Progenitor cell of endocrine pancreas (in vitro differentiated cells): ENCODE data around the gene DNAH9. TPM values are rescaled to one million over a fixed set of nuclear protein-coding genes. Genes with fewer than 3 reads are reported as not detected.

Experiments used
- DNase-seq: peaks from one replicate; pipeline ENCODE4 v3.0.0; 2021; ENCODE audit warnings: low spot score; ENCODE audit not compliant: unreplicated experiment
- H3K27ac Mint-ChIP-seq: 2 replicates; pipeline ENCODE4 v1.8.0; 2021; ENCODE audit warnings: mild to moderate bottlenecking, moderate library complexity, mixed read lengths
- H3K27me3 Mint-ChIP-seq: 2 replicates; pipeline ENCODE4 v1.8.0; 2021; ENCODE audit warnings: mixed read lengths
- H3K36me3 Mint-ChIP-seq: 2 replicates; pipeline ENCODE4 v1.8.0; 2022; ENCODE audit warnings: mixed read lengths; ENCODE audit not compliant: insufficient read depth
- H3K4me1 Mint-ChIP-seq: 2 replicates; pipeline ENCODE4 v1.8.0; 2021; ENCODE audit warnings: low read depth, mixed read lengths
- H3K4me3 Mint-ChIP-seq: 2 replicates; pipeline ENCODE4 v1.8.0; 2021; ENCODE audit warnings: low read depth, mild to moderate bottlenecking, moderate library complexity, mixed read lengths
- H3K9me3 Mint-ChIP-seq: 2 replicates; pipeline ENCODE4 v1.8.0; 2021; ENCODE audit warnings: low read depth, mixed read lengths
- total RNA-seq: library from RNA; stranded (reverse); gene quantifications from 2 replicates; pipeline ENCODE4 v1.2.1, GENCODE V29; 2021
- TF ChIP-seq, protein P1 (sequence below): fragments of 200-600 bp; sonication (generic); IDR thresholded peaks from one replicate; pipeline ENCODE4 v1.5.0; 2021; ENCODE audit warnings: antibody characterized with exemption, mild to moderate bottlenecking; ENCODE audit not compliant: unreplicated experiment

Gene DNAH9
- total RNA-seq, 1 donor from 2014 or later: 1.5 TPM

DNA sequence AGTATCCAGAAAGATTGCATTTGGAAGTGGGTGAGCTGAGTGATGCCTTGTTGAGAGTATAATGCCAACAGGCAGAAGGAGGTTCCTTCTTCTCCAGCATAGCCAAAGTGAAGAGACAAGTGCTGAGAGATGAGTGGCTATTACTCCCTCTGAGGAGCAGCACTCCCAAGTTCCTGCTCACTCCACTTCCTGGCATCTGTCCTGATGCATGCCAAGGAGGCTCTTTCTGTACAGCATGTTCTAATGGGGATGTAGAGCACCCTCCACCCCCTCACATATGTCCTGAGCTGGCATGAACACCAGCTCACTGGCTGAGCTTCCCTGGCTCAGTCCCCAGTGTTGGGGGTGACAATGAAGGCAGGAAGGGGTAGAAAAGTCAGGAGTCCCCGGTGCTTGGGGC lies 44.2 kb upstream of the DNAH9 start:
- peaks cover 20% of the 10 kb centered on the region for H3K27me3 Mint-ChIP-seq
- no peaks in the 10 kb centered on the region for H3K4me1 Mint-ChIP-seq
- H3K4me3 Mint-ChIP-seq: no peak overlapping the region
- H3K27ac Mint-ChIP-seq: no peak overlapping the region
- H3K36me3 Mint-ChIP-seq: no peaks in the 10 kb centered on the region
- TF ChIP-seq, protein P1, sequence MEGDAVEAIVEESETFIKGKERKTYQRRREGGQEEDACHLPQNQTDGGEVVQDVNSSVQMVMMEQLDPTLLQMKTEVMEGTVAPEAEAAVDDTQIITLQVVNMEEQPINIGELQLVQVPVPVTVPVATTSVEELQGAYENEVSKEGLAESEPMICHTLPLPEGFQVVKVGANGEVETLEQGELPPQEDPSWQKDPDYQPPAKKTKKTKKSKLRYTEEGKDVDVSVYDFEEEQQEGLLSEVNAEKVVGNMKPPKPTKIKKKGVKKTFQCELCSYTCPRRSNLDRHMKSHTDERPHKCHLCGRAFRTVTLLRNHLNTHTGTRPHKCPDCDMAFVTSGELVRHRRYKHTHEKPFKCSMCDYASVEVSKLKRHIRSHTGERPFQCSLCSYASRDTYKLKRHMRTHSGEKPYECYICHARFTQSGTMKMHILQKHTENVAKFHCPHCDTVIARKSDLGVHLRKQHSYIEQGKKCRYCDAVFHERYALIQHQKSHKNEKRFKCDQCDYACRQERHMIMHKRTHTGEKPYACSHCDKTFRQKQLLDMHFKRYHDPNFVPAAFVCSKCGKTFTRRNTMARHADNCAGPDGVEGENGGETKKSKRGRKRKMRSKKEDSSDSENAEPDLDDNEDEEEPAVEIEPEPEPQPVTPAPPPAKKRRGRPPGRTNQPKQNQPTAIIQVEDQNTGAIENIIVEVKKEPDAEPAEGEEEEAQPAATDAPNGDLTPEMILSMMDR: no peak
- no peak for DNase-seq
- H3K9me3 Mint-ChIP-seq: no peaks in the 10 kb centered on the region

DNA sequence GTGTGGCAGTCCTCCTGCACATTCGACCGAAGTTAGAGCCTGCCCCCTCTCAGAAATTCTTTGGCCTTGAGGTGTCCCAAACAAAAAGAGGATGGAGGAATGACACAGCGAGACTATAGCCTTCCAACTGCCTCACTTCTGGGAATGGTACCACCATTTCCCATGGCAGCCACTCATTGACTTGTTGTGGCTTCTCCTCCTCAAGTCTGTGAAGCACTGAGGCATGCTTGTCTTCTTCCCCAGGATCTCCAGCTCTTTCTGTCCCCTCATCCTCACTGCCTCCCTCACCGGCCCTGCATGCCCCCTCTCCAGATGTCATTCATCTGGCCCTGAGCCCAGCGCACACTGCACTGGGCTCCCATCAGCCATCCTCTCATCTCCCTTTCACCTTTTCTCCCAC lies 43.7 kb upstream of the DNAH9 start:
- Mint-ChIP-seq H3K36me3 (no peaks in the 10 kb centered on the region), H3K4me3 (no peak overlapping the region), H3K27ac (no peak overlapping the region), H3K9me3 (no peaks in the 10 kb centered on the region), H3K4me1 (no peaks in the 10 kb centered on the region), H3K27me3 (peaks cover 20% of the 10 kb centered on the region)
- TF ChIP-seq, protein P1: no peak
- DNase-seq: no peak

DNA sequence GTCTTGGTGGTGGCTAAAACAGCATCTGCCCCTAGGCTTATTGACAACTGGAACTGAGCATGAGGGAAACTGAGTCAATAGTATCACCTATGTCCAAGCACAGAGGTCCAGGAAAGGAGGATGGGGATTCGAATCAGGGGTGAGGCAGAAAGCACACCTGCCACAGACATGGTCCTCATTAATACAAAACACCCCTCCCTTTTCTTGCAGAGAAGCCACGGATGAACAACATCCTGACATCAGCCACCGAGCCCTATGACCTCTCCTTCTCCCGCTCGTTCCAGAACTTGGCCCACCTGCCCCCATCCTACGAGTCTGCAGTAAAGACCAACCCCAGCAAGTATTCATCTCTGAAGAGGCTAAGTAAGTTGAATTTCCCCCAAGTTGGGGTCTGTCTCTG lies 42.7 kb upstream of the DNAH9 start:
- no peak for DNase-seq
- TF ChIP-seq, protein P1: no peak
- Mint-ChIP-seq H3K9me3 (no peaks in the 10 kb centered on the region), H3K27ac (no peak overlapping the region), H3K4me3 (no peak overlapping the region), H3K27me3 (peaks cover 20% of the 10 kb centered on the region), H3K4me1 (no peaks in the 10 kb centered on the region), H3K36me3 (no peaks in the 10 kb centered on the region)

DNA sequence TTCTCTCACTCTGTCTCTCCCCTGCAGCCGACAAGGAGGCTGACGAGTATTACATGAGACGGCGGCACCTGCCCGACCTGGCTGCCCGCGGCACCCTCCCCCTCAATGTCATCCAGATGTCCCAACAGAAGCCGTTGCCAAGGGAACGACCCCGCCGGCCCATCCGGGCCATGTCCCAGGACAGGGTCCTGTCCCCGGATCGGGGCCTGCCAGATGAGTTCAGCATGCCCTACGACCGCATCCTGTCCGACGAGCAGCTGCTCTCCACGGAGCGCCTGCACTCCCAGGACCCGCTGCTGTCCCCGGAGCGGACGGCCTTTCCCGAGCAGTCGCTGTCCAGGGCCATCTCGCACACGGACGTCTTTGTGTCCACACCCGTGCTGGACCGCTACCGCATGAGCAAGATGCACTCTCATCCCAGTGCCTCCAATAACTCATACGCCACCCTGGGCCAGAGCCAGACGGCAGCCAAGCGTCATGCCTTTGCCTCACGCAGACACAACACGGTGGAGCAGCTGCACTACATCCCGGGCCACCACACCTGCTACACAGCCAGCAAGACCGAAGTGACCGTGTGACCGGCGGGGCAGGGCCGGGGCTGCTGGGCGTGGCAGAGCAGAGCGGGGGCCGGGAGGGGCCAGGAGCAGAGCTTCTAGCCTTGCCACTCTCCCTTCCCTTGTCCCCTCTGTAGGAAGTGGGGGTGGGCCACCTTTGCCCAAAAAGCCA lies 40.4 kb upstream of the DNAH9 start:
- Mint-ChIP-seq H3K9me3 (no peaks in the 10 kb centered on the region), H3K4me1 (no peaks in the 10 kb centered on the region), H3K27me3 (peaks cover 23% of the 10 kb centered on the region), H3K36me3 (no peaks in the 10 kb centered on the region), H3K4me3 (no peak overlapping the region), H3K27ac (no peak overlapping the region)
- TF ChIP-seq, protein P1: no peak
- no peak for DNase-seq

DNA sequence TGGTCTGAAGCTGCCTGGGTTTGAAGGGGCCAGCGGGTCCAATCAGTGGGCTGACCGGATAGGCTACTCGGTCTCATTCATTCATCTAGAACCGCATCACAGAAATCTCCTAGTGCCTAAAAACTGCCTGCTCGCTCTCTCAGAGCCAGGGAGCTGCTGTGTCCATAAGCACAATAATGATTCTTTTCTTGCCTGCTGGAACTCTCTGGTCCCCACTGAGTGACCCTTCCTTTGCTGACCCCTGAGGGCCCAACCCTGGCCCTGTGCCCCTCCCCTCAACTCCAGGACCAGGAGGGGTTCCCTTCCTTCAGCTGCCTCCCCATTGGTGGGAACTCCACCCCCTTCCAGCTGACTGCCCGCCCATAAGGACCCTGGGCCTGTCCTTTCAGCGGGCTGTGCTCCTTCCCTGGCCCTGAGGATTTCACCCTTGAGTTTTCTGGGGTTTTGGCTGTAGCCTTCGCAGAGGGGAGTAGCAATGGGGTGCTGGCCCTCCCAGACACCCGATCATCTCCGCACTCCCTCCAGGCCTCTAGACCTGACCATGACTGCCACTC lies 39.5 kb upstream of the DNAH9 start:
- DNase-seq: no peak
- no peak overlapping the region for H3K27ac Mint-ChIP-seq
- no peaks in the 10 kb centered on the region for H3K36me3 Mint-ChIP-seq
- H3K4me1 Mint-ChIP-seq: no peaks in the 10 kb centered on the region
- peaks cover 18% of the 10 kb centered on the region for H3K27me3 Mint-ChIP-seq
- H3K4me3 Mint-ChIP-seq: no peak overlapping the region
- H3K9me3 Mint-ChIP-seq: no peaks in the 10 kb centered on the region
- TF ChIP-seq, protein P1: no peak
